HG03378 (cell line): Measurements from ENCODE around the gene MLST8.
"Not testable (repeated sequence)": the region's sequence is repeated elsewhere in the genome, so short reads cannot be mapped to it uniquely, and the experiment has no call there.

Source experiments
- ATAC-seq: cut with Tn5 transposase; IDR thresholded peaks from one replicate; pipeline ENCODE4 v1.9.1; 2021; ENCODE audit warnings: mild to moderate bottlenecking, moderate library complexity; ENCODE audit not compliant: unreplicated experiment

The MLST8 gene

DNA sequence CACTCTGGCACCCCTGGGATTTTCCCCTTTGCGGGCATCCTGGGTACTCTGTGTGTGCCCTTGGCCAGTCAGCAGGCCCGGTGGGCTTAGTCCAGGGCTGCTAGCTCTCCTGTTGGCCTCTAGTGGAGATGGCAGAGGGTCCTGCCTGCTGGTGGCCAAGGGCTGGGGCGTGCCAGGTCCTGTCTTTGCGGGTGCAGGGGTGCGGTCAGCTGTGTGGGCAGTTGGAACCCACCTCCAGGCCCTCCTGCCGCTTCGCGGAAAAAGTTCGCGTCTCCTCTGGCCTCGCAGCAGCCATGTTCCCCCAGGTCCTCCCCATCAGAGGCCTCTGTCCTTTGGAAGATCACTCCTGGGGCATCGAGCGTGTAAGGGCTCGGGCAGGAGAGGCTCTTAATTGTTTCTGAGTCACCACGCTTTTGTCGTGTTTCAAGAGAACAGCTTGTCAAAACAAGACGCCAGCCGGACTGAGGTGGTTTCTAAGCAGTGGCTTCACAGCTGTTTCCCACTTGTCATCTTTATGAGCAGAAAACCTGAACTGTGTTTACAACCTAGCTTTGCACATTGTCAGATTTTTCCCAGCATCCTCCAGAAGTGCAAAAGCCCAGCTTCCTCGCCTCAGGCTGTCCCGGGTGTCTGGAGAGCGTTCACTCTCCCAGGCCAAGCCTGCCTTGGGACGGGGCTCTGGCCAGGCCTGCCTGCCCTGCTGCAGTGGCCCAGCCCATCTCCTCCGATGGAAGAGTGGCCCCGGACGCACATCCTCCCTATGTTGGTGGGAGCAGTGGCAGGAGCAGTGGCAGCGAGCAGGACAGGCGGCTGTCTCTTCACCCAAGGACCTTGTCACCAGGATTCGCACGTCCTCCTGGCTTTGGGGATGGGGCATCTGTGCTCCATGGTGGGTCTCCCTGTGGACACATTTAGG lies 26.0 kb downstream of the MLST8 start:
- ATAC-seq, result no peak

- no peak for ATAC-seq
Measured at GRCh38 chr16:2232094-2232990, 27.1 kb downstream of the MLST8 start.

- ATAC-seq, result no peak
Measured at GRCh38 chr16:2233046-2233775, 28.0 kb downstream of the MLST8 start.

DNA sequence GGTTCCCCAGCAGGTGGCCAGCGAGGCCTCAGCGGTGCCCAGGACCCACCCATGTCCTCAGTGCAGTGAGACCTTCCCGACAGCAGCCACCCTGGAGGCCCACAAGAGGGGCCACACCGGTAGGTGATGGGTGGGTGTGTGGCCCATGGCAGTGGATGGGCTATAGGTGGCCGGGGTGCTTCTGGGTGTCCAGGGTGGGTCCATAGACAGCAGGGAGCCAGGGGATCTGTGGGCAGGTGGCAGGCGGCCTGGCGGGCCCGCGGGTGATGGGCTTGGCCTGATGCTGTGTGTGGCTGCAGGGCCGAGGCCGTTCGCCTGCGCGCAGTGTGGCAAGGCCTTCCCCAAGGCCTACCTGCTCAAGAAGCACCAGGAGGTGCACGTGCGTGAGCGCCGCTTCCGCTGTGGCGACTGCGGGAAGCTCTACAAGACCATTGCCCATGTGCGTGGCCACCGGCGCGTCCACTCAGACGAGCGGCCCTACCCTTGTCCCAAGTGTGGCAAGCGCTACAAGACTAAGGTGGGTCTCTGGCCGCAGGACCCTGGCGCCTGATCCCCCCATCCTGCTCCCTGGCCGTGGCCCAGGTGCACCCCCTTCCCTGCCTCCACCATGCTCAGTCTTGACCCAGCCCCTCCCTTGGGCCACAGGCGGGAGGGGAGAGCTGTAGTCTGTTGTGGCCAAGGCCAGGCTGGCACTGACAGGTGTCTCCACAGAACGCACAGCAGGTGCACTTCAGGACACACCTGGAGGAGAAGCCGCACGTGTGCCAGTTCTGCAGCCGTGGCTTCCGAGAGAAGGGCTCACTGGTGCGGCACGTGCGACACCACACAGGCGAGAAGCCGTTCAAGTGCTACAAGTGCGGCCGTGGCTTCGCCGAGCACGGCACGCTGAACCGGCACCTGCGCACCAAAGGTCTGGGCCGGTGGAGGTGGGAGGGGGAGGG lies 28.9 kb downstream of the MLST8 start:
- no peak for ATAC-seq

DNA sequence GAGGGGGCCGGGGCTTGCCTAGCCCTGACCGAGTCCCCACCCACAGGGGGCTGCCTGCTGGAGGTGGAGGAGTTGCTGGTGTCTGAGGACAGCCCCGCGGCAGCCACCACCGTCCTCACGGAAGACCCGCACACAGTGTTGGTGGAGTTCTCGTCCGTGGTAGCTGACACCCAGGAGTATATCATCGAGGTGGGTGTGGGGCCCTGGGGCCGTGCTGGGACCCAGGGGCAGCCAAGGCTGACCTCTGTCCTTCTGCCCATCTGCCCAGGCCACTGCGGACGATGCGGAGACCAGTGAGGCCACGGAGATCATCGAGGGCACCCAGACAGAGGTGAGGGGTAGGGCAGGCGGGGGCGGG lies 29.5 kb downstream of the MLST8 start:
- ATAC-seq, result no peak

DNA sequence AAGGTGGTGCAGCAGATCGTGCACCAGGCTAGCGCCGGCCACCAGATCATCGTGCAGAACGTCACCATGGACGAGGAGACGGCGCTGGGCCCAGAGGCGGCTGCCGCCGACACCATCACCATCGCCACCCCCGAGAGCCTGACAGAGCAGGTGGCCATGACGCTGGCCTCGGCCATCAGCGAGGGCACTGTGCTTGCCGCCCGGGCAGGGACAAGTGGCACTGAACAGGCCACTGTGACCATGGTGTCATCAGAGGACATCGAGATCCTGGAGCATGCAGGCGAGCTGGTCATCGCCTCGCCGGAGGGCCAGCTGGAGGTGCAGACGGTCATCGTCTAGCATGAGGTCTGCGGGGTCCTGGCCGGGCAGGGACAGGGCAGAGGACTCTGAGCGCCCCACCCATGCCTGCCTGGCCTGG lies 30.0 kb downstream of the MLST8 start:
- no peak for ATAC-seq

GRCh38 chr16:2235695-2236336 lies 30.6 kb downstream of the MLST8 start:
- no peak for ATAC-seq

- no peak for ATAC-seq
Measured at GRCh38 chr16:2236337-2237101, 31.3 kb downstream of the MLST8 start, which contains the start of gene DNASE1L2. Gene DNASE1L2, plus strand, starts transcription at chr16:2236444. Its CDS starts 373 bp downstream, at chr16:2236817.

DNA sequence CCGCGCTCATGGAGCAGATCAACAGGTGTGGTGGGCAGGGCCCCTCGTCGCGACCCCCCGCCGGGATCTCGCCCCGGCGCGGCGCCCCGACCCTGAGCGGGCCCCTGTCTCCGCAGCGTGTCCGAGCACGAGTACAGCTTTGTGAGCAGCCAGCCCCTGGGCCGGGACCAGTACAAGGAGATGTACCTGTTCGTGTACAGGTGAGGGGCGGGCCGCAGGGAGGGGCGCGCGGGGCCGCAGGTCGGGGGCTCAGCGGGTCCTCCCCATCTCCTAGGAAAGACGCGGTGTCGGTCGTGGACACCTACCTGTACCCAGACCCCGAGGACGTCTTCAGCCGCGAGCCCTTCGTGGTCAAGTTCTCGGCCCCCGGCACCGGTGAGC lies 31.8 kb downstream of the MLST8 start:
- ATAC-seq, result no peak

DNA sequence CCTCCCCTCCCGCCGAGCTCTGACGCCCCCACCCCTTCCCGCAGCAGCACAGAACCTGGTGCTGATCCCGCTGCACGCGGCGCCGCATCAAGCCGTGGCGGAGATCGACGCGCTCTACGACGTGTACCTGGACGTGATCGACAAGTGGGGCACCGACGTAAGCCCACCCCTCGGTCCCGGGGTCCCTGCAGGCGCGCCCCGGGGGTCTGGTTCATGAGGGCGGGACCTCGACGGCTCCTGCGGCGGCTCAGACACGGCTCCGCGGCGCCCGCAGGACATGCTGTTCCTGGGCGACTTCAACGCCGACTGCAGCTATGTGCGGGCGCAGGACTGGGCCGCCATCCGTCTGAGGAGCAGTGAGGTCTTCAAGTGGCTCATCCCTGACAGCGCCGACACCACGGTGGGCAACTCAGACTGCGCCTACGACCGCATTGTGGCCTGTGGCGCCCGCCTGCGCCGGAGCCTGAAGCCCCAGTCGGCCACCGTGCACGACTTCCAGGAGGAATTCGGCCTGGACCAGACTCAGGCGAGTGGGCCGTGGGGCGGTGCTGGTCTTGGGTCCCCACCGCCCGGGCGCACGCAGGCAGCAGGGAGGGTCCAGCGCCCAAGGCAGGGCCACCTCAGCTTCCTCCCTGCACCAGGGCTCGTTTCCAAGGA lies 32.4 kb downstream of the MLST8 start:
- ATAC-seq, result no peak

GRCh38 chr16:2238150-2238837 lies 33.0 kb downstream of the MLST8 start:
- ATAC-seq, result no peak

- ATAC-seq, result no peak
Measured at GRCh38 chr16:2238838-2239675, 33.8 kb downstream of the MLST8 start.

GRCh38 chr16:2240331-2240730 lies 35.1 kb downstream of the MLST8 start:
- ATAC-seq, result not testable (repeated sequence)

GRCh38 chr16:2242598-2242997 lies 37.3 kb downstream of the MLST8 start:
- ATAC-seq, result no peak

GRCh38 chr16:2243031-2243528 lies 37.8 kb downstream of the MLST8 start:
- ATAC-seq, result no peak

DNA sequence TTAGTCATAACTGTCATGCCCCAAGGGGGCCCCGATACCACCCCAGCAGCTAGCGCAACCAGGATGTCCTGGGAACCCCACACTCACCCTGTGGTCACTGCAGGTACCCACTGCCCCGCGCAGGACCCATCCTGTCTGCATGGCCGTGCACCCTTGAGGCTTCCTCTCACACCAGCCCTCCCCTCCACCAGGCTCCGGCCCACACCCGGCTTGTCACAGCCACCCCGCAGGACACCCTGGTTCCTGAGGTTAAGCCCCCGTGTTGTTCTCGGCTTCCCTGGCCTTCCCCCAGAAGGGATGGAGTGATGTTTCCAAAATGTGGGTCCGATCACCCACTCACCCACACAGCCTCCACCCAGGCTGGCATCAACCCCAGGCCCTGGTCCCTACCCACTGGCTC lies 38.5 kb downstream of the MLST8 start:
- no peak for ATAC-seq

GRCh38 chr16:2244301-2244700 lies 39.0 kb downstream of the MLST8 start:
- no peak for ATAC-seq
